Neutrophil (primary cell): ENCODE results near the gene ADAMTSL3.

Experiments used
- H3K27ac ChIP-seq: fragments of 200-600 bp; sonication (generic); 2 replicates; pipeline ENCODE4 v1.5.1; 2016; ENCODE audit warnings: mild to moderate bottlenecking, moderate library complexity
- H3K27me3 ChIP-seq: fragments of 200-600 bp; sonication (generic); 2 replicates; pipeline ENCODE4 v1.6.0; 2016; ENCODE audit warnings: mild to moderate bottlenecking
- H3K36me3 ChIP-seq: fragments of 200-600 bp; sonication (generic); 2 replicates; pipeline ENCODE4 v1.5.1; 2017
- H3K4me1 ChIP-seq, 2 experiments: fragments of 200-600 bp in 1 of 2; sonication (generic) in 1 of 2; 1 replicate in 1 of 2; 2 replicates in 1 of 2; pipeline versions ENCODE4 v1.5.1 to v1.6.1; 2013 to 2016; ENCODE audit warnings: low read depth in 1 of 2, low read length in 1 of 2, mild to moderate bottlenecking in 1 of 2, moderate library complexity in 1 of 2; ENCODE audit not compliant: control insufficient read depth in 1 of 2, insufficient read depth in 1 of 2
- H3K4me3 ChIP-seq, 2 experiments: fragments of 200-600 bp in 1 of 2; sonication (generic) in 1 of 2; 1 replicate in 1 of 2; 2 replicates in 1 of 2; pipeline ENCODE4 v1.5.1; 2013 to 2016; ENCODE audit warnings: low read depth in 1 of 2, low read length in 1 of 2, mild to moderate bottlenecking in 1 of 2, moderate library complexity in 1 of 2
- H3K9me3 ChIP-seq: fragments of 200-600 bp; sonication (generic); 2 replicates; pipeline ENCODE4 v1.5.1; 2016
- TF ChIP-seq, protein P1 (sequence below): fragments of 200-600 bp; sonication (generic); IDR thresholded peaks from 2 replicates; pipeline ENCODE4 v1.5.1; 2016; ENCODE audit warnings: antibody characterized with exemption

The ADAMTSL3 gene

DNA sequence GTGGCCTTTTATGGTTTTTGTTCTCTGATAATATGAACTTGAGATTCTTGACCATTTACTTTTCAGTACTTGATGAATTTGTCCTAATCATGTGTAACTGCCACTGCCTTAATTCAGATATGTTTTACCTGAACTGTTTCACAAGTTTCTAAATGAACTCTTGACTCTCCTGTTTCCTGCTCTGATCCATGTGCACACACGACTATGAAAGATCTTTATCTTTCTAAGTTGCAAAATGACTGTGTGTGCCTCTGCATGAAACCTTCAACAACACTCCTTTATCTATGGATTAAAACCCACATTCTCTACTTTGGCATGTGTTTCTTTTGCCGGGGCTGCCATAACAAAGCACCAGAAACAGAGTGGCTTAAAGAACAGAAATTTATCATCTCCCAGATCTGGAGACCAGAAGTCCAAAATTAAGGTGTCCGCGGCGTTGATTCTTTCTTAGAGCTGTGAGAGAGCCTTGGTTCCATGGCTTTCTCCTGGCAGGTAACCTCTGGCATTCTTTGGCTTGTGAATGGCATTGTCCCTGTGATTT, 275.0 kb downstream of the ADAMTSL3 start:
- TF ChIP-seq, protein P1, sequence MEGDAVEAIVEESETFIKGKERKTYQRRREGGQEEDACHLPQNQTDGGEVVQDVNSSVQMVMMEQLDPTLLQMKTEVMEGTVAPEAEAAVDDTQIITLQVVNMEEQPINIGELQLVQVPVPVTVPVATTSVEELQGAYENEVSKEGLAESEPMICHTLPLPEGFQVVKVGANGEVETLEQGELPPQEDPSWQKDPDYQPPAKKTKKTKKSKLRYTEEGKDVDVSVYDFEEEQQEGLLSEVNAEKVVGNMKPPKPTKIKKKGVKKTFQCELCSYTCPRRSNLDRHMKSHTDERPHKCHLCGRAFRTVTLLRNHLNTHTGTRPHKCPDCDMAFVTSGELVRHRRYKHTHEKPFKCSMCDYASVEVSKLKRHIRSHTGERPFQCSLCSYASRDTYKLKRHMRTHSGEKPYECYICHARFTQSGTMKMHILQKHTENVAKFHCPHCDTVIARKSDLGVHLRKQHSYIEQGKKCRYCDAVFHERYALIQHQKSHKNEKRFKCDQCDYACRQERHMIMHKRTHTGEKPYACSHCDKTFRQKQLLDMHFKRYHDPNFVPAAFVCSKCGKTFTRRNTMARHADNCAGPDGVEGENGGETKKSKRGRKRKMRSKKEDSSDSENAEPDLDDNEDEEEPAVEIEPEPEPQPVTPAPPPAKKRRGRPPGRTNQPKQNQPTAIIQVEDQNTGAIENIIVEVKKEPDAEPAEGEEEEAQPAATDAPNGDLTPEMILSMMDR, result no peak
- Histone ChIP-seq H3K4me3 (no peak overlapping the region), H3K36me3 (no peaks in the 10 kb centered on the region), H3K27me3 (no peaks in the 10 kb centered on the region), H3K9me3 (no peaks in the 10 kb centered on the region), H3K27ac (no peak overlapping the region), H3K4me1 (no peaks in the 10 kb centered on the region)

DNA sequence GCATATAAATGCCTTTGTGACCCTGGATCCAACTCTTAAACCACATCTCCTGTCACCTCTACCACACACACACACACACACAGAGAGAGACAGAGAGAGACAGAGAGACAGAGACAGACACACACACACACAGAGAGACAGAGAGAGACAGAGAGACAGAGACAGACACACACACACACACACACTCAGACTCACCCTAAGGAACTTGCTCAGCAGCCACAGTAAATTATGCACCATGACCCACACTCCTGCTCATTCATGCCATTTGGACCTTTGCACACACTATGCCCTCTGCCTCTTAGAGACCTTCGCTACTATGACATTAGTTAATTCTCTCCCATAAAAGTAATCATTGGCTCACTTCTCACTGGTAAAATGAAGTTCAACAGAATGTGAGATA, 275.7 kb downstream of the ADAMTSL3 start:
- TF ChIP-seq, protein P1, result no peak
- Histone ChIP-seq H3K9me3 (no peaks in the 10 kb centered on the region), H3K4me3 (no peak overlapping the region), H3K4me1 (no peaks in the 10 kb centered on the region), H3K36me3 (no peaks in the 10 kb centered on the region), H3K27me3 (no peaks in the 10 kb centered on the region), H3K27ac (no peak overlapping the region)

DNA sequence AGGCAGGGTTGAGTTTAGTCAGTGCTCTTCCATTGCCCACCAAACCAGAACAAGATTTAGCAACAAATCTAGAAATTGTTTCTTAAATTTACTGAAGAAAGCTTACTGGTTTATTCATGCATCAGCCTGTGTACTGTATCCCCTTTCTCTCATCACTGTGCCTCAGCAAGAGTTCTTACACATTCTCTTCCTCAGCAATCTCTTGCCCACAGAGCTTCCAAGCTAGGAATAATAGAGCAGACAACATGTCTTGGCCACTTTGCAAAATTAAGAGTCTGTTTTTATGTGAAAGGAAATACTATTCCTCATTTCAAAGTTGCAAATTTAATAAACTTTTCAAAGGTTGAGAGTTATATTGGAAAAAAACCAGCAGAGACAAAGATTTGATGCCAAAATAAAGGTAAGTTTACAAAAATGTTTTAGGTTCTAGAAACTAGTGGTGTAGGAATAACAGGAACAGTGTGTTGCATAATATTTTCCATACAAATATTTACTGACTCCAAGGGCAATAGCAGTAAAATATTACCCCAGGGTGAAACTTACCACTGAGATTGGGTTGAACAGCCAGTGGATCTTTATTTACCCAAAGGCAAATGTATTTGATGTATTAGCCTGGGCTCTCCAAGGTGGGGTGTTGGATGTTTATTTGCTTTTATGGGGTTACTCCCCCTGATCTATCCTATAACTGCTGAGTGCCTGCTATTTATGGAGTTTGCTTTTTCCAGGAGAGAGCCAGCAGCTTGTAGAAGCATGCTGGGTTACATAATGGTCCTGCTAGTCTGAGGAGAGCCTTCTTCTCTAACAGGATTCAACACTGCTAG, 276.7 kb downstream of the ADAMTSL3 start:
- TF ChIP-seq, protein P1, result no peak
- Histone ChIP-seq H3K4me1 (no peaks in the 10 kb centered on the region), H3K27ac (no peak overlapping the region), H3K27me3 (no peaks in the 10 kb centered on the region), H3K4me3 (no peak overlapping the region), H3K36me3 (no peaks in the 10 kb centered on the region), H3K9me3 (no peaks in the 10 kb centered on the region)

DNA sequence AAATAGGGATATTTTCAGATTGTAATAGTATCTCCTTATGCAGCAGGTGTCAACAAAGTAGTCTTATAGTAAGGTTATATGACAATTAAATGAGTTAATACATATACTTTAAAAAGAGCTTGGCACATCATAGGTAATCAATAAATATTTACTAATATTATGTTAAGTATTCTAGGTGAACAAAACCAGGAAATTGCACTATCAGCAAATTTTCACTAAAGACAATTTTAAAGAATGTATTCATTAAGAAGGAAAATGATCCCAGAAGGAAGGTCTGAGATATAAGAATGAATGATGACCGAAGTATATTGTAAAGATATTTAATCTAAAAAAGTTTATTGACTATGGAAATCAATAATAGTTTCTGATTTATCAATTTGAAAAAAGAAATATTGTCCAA, 281.9 kb downstream of the ADAMTSL3 start:
- TF ChIP-seq, protein P1, result no peak
- H3K27ac ChIP-seq, result no peak overlapping the region
- H3K27me3 ChIP-seq, result no peaks in the 10 kb centered on the region
- H3K9me3 ChIP-seq, result no peaks in the 10 kb centered on the region
- no peak overlapping the region for H3K4me3 ChIP-seq
- no peaks in the 10 kb centered on the region for H3K4me1 ChIP-seq
- H3K36me3 ChIP-seq, result no peaks in the 10 kb centered on the region

DNA sequence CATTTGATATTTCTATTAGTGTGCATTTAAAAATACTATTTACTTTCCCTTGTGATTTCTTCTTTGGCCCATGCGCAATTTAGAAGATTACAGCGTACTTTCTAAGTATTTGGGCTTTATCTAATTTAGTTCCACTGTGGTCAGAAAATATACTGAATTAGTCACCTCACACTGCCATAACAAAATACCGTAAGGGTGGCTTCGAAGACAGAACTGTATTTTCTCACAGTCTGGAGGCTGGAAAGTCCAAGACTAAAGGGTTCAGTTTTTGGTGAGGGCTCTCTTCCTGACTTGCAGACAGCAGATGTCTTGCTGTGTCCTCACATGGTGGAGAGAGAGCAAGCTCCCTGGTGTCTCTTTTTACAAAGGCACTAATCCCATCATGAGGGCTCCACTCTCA, 286.2 kb downstream of the ADAMTSL3 start:
- Histone ChIP-seq H3K4me1 (no peaks in the 10 kb centered on the region), H3K4me3 (no peak overlapping the region), H3K27ac (no peak overlapping the region), H3K9me3 (no peaks in the 10 kb centered on the region), H3K36me3 (no peaks in the 10 kb centered on the region), H3K27me3 (no peaks in the 10 kb centered on the region)
- TF ChIP-seq, protein P1, result no peak
